Nephron (organoid): ENCODE measurements around the gene TRIM17.

ENCODE experiments used
- H3K27ac Mint-ChIP-seq, 3 experiments: 2 replicates each; pipeline ENCODE4 v1.8.0; 2020; ENCODE audit warnings: mixed read lengths in 3 of 3, mild to moderate bottlenecking in 2 of 3, moderate library complexity in 1 of 3
- H3K27me3 Mint-ChIP-seq: 2 replicates; pipeline ENCODE4 v1.8.0; 2021; ENCODE audit warnings: low read depth, mild to moderate bottlenecking, moderate library complexity, mixed read lengths
- H3K36me3 Mint-ChIP-seq: 2 replicates; pipeline ENCODE4 v1.8.0; 2020; ENCODE audit warnings: low read depth, mixed read lengths
- H3K4me1 Mint-ChIP-seq: 2 replicates; pipeline ENCODE4 v1.8.0; 2020; ENCODE audit warnings: mixed read lengths
- H3K4me3 Mint-ChIP-seq, 3 experiments: 2 replicates each; pipeline ENCODE4 v1.8.0; 2020; ENCODE audit warnings: mild to moderate bottlenecking in 3 of 3, mixed read lengths in 3 of 3, moderate library complexity in 2 of 3
- H3K9me3 Mint-ChIP-seq: 2 replicates; pipeline ENCODE4 v1.8.0; 2020; ENCODE audit warnings: mixed read lengths
- TF ChIP-seq, protein P1 (sequence below), 3 experiments: fragments of 200-600 bp; sonication (generic); IDR thresholded peaks; one replicate each; pipeline ENCODE4 v1.5.0; 2021; ENCODE audit warnings: antibody characterized with exemption in 3 of 3; ENCODE audit not compliant: unreplicated experiment in 3 of 3

Gene TRIM17

DNA sequence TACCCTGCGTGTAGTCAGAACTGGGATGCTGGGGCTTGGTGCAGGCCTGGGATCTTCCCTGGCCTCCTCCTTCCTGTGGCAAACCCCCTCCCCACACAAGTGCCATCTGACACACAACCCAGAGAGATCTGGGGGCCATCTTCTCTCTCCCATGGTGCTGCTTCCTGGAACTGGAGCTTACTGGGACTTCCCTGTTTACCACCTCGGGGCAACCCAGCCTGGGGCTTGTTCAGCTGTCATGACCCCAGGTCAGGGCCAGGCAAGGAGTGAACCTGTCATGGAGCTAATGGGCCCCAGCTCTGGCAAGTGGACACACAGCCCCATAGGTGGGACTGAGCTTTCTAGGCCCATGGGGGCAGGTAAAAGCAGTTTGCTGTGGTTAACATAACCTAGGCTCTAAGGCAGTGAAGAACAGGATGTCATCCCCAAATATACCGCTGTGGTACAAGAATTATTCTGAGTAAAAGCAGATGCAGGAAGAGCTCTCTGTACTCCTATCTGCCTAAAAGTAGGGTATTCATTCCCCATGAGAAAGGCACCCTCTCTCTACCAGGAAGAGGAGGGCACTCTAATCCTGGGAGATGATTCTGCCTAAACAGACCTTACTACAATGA is 12.4 kb downstream of the TRIM17 start:
- H3K27me3 Mint-ChIP-seq = no peaks in the 10 kb centered on the region
- H3K36me3 Mint-ChIP-seq = peaks cover 10% of the 10 kb centered on the region
- H3K27ac Mint-ChIP-seq = no peak overlapping the region
- H3K4me1 Mint-ChIP-seq = peaks cover 13% of the 10 kb centered on the region
- H3K9me3 Mint-ChIP-seq = no peaks in the 10 kb centered on the region
- peak overlapping the region; percentile 94 to 98 (median 97) for H3K4me3 Mint-ChIP-seq
- TF ChIP-seq, protein P1, sequence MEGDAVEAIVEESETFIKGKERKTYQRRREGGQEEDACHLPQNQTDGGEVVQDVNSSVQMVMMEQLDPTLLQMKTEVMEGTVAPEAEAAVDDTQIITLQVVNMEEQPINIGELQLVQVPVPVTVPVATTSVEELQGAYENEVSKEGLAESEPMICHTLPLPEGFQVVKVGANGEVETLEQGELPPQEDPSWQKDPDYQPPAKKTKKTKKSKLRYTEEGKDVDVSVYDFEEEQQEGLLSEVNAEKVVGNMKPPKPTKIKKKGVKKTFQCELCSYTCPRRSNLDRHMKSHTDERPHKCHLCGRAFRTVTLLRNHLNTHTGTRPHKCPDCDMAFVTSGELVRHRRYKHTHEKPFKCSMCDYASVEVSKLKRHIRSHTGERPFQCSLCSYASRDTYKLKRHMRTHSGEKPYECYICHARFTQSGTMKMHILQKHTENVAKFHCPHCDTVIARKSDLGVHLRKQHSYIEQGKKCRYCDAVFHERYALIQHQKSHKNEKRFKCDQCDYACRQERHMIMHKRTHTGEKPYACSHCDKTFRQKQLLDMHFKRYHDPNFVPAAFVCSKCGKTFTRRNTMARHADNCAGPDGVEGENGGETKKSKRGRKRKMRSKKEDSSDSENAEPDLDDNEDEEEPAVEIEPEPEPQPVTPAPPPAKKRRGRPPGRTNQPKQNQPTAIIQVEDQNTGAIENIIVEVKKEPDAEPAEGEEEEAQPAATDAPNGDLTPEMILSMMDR (IDR thresholded peaks at IDR 0.05; ENCODE audit: unreplicated experiment in 3 of 3) = no peak

DNA sequence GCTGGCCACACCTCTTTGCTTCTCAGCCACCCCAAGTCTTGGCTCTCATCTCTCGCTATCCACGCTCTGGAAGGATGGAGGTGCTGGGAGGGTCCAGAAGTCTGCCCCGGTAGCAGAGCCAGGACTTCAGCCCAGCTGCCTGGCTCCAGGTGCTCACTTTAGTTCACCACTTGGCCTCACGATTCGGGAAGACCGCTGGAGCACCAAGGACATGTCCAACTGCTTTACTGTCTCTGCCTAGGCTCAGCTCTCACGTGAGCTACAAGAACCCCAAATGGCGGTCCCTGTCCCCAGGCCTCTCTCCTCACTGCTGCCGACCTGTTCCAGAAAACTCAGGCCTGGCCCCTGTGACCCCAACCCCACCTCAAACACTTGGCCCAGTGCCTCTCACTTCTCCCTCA is 13.4 kb downstream of the TRIM17 start:
- Mint-ChIP-seq H3K4me1 (peaks cover 13% of the 10 kb centered on the region), H3K27ac (no peak overlapping the region), H3K4me3 (peak overlapping the region in 1 of 3 experiments; percentile 29), H3K9me3 (no peaks in the 10 kb centered on the region), H3K27me3 (no peaks in the 10 kb centered on the region), H3K36me3 (peaks cover 10% of the 10 kb centered on the region)
- TF ChIP-seq, protein P1 (IDR thresholded peaks at IDR 0.05; ENCODE audit: unreplicated experiment in 3 of 3) = no peak

GRCh38 chr1:228402641-228403025 is 14.0 kb downstream of the TRIM17 start:
- TF ChIP-seq, protein P1 (IDR thresholded peaks at IDR 0.05; ENCODE audit: unreplicated experiment in 3 of 3) = no peak
- Mint-ChIP-seq H3K27ac (no peak overlapping the region), H3K4me1 (peaks cover 13% of the 10 kb centered on the region), H3K36me3 (peaks cover 16% of the 10 kb centered on the region), H3K27me3 (no peaks in the 10 kb centered on the region), H3K4me3 (no peak overlapping the region), H3K9me3 (no peaks in the 10 kb centered on the region)

DNA sequence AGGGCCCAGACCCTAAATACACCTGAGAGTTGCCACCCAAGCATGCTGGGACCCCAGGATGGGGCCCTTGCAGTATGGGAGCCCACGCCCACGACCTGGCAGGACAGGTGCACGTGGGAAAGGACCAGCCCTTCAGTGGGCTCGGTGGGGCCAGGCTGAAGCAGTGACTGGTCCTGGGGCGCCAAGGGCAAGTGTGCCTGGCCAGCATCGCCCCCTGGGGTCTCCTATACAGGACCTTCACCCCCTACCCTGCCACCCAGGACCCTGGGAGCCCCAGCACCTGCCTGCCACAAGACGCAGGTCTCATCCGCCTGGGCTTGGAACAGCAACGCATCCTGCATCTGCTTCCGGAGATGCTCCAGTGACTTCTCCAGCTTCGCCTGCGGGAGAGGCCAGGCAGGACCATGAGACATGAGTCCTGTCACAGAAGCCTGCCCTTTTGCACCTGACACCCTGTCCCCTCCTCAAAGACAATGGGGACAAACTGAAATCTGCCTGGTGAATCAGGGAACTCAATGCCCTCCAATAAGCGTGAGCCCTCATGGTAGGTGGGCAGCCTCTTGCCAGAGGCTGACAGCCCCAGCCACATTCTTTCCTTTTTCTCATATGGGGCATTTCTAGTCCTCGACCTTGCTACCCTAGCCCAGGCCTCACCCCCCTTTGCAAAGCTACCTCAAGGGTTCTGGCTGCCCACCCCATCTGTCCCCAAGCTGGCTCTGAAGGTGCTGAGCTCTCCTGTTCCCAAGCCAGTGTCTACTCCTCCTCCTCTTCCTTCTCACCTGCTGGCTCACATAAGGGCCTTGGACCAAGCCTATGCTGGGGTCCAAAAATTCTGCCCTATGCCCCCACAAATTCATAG is 14.7 kb downstream of the TRIM17 start:
- Mint-ChIP-seq H3K36me3 (peaks cover 19% of the 10 kb centered on the region), H3K27ac (no peak overlapping the region), H3K4me1 (peaks cover 13% of the 10 kb centered on the region), H3K9me3 (no peaks in the 10 kb centered on the region), H3K27me3 (no peaks in the 10 kb centered on the region), H3K4me3 (no peak overlapping the region)
- TF ChIP-seq, protein P1 (IDR thresholded peaks at IDR 0.05; ENCODE audit: unreplicated experiment in 3 of 3) = no peak

- Mint-ChIP-seq H3K9me3 (no peaks in the 10 kb centered on the region), H3K27ac (no peak overlapping the region), H3K36me3 (peaks cover 24% of the 10 kb centered on the region), H3K4me1 (peaks cover 13% of the 10 kb centered on the region), H3K4me3 (no peak overlapping the region), H3K27me3 (no peaks in the 10 kb centered on the region)
- TF ChIP-seq, protein P1 (IDR thresholded peaks at IDR 0.05; ENCODE audit: unreplicated experiment in 3 of 3) = no peak
Measured at GRCh38 chr1:228400692-228401454, 15.8 kb downstream of the TRIM17 start.
